Body of pancreas (tissue), 4 donors: ENCODE data around the gene RPP40. TPM values are rescaled to one million over a fixed set of nuclear protein-coding genes. Genes with fewer than 3 reads are reported as not detected.

Experiments
- ATAC-seq: fragments of 150-250 bp; one replicate; pipeline ENCODE4 v1.9.1; 2016
- DNase-seq, 4 donors: peaks; one replicate each; pipeline ENCODE4 v3.0.0-alpha.2; 2019
- H3K27ac ChIP-seq, 4 donors: fragments of 200-600 bp; sonication (generic); 1 replicate in 3 of 4; 2 replicates in 1 of 4; pipeline versions ENCODE4 v1.5.1 to v1.6.1; 2016 to 2019; ENCODE audit warnings: mild to moderate bottlenecking in 1 of 4, mixed read lengths in 1 of 4, moderate library complexity in 1 of 4
- H3K27me3 ChIP-seq, 2 donors: fragments of 200-600 bp; sonication (generic); one replicate each; pipeline ENCODE4 v1.6.0; 2016; ENCODE audit warnings: mild to moderate bottlenecking in 1 of 2
- H3K36me3 ChIP-seq, 2 donors: fragments of 200-600 bp; sonication (generic); replicated peaks in 1 of 2; 2 replicates each; pipeline ENCODE4 v1.5.1; 2016; ENCODE audit warnings: low read depth in 2 of 2; ENCODE audit not compliant: insufficient read depth in 1 of 2
- H3K4me1 ChIP-seq: fragments of 200-600 bp; sonication (generic); one replicate; pipeline ENCODE4 v1.6.0; 2016
- H3K4me3 ChIP-seq, 2 donors: fragments of 200-600 bp; sonication (generic); 1 replicate in 1 of 2; 2 replicates in 1 of 2; pipeline ENCODE4 v1.5.1; 2016 to 2019
- H3K9me3 ChIP-seq, 3 donors: fragments of 200-600 bp; sonication (generic); 1 replicate in 2 of 3; 2 replicates in 1 of 3; pipeline ENCODE4 v1.5.1; 2016
- POLR2A ChIP-seq, 3 donors: fragments of 450-650 bp; IDR thresholded peaks; one replicate each; pipeline ENCODE4 v1.6.1; 2016; ENCODE audit warnings: antibody characterized with exemption in 3 of 3, mild to moderate bottlenecking in 2 of 3
- WGBS, 2 donors: methylation state at CpG; one replicate each; pipeline ENCODE4 v1.1.5; 2017; 5-methylcytosine and 5-hydroxymethylcytosine counted together
- intact Hi-C: fragments of 100-400 bp; cut with DNase I; formaldehyde crosslinking; loops from one replicate; pipeline ENCODE4 v1.15.1; 2023
- total RNA-seq, 2 donors: library from RNA; depleted of rRNA; stranded (reverse); fragments of >200 nt; gene quantifications; one replicate each; pipeline ENCODE4 v1.1.0, GENCODE V29; 2016
- TF ChIP-seq, protein P1 (sequence below), 7 experiments: fragments of 450-650 bp in 4 of 7; fragments of 200-600 bp in 3 of 7; sonication (generic) in 3 of 7; IDR thresholded peaks; one replicate each; pipeline ENCODE4 v1.5.1; 2016 to 2019; ENCODE audit warnings: antibody characterized with exemption in 7 of 7

RPP40 gene
- total RNA-seq, 2 donors from 2014 or later: 4.9 to 7.8 TPM

- H3K27ac ChIP-seq: no peak overlapping the region
- H3K9me3 ChIP-seq: no peaks in the 10 kb centered on the region
- H3K4me1 ChIP-seq: peaks cover 6% of the 10 kb centered on the region
- intact Hi-C loops: no loop called here
- no peak for DNase-seq
- ATAC-seq: no peak
- no peak overlapping the region for H3K4me3 ChIP-seq
- WGBS, 2 donors: 87 to 96% methylated on average over 5 to 8 of the region's 8 CpGs
- no peak for TF ChIP-seq POLR2A (IDR thresholded peaks at IDR 0.05)
- no peaks in the 10 kb centered on the region for H3K27me3 ChIP-seq
- H3K36me3 ChIP-seq: no peaks in the 10 kb centered on the region
Measured at GRCh38 chr6:5023923-5024322, 20.1 kb upstream of the RPP40 start.

GRCh38 chr6:5020142-5020541 lies 16.3 kb upstream of the RPP40 start:
- Histone ChIP-seq H3K4me1 (no peaks in the 10 kb centered on the region), H3K27ac (no peak overlapping the region), H3K4me3 (no peak overlapping the region), H3K9me3 (no peaks in the 10 kb centered on the region), H3K27me3 (no peaks in the 10 kb centered on the region), H3K36me3 (no peaks in the 10 kb centered on the region)
- TF ChIP-seq POLR2A (IDR thresholded peaks at IDR 0.05): no peak
- TF ChIP-seq, protein P1, sequence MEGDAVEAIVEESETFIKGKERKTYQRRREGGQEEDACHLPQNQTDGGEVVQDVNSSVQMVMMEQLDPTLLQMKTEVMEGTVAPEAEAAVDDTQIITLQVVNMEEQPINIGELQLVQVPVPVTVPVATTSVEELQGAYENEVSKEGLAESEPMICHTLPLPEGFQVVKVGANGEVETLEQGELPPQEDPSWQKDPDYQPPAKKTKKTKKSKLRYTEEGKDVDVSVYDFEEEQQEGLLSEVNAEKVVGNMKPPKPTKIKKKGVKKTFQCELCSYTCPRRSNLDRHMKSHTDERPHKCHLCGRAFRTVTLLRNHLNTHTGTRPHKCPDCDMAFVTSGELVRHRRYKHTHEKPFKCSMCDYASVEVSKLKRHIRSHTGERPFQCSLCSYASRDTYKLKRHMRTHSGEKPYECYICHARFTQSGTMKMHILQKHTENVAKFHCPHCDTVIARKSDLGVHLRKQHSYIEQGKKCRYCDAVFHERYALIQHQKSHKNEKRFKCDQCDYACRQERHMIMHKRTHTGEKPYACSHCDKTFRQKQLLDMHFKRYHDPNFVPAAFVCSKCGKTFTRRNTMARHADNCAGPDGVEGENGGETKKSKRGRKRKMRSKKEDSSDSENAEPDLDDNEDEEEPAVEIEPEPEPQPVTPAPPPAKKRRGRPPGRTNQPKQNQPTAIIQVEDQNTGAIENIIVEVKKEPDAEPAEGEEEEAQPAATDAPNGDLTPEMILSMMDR (IDR thresholded peaks at IDR 0.05): no peak
- DNase-seq (no peak), ATAC-seq (no peak)
- intact Hi-C loops: no loop called here
- 74 to 75% methylated on average over 7 to 8 of the region's 8 CpGs for WGBS, 2 donors

DNA sequence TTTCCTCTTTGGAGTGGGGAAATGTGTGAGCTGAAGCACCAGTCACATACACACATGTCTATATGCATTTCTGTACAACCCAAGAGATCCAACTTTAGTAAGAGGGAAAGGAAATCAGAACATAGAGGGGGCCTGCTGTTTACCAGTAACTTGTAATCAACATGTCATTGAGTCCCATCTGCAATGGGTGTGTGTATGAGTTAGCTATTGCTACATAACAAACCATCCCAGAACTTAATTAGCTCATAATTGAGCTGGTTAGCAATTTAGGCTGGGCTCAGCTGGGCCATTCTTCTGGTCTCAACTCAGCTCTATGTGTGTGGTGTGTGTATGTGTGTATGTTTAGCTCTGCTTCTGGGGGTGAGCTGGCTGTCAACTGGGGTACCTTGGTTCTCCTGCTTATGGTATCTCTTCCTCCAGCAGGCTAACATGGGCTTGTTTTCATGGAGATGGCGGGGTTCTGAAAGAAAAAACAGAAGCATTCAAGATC lies 10.3 kb upstream of the RPP40 start:
- 0% methylated on average over 1 of the region's 1 CpG for WGBS, 2 donors
- no peak overlapping the region for H3K4me3 ChIP-seq
- DNase-seq (no peak), ATAC-seq (no peak)
- H3K27me3 ChIP-seq: no peaks in the 10 kb centered on the region
- no peaks in the 10 kb centered on the region for H3K4me1 ChIP-seq
- intact Hi-C loops: no loop called here
- no peak for TF ChIP-seq POLR2A (IDR thresholded peaks at IDR 0.05)
- TF ChIP-seq, protein P1 (IDR thresholded peaks at IDR 0.05): no peak
- H3K36me3 ChIP-seq: no peaks in the 10 kb centered on the region
- no peaks in the 10 kb centered on the region for H3K9me3 ChIP-seq
- no peak overlapping the region for H3K27ac ChIP-seq

DNA sequence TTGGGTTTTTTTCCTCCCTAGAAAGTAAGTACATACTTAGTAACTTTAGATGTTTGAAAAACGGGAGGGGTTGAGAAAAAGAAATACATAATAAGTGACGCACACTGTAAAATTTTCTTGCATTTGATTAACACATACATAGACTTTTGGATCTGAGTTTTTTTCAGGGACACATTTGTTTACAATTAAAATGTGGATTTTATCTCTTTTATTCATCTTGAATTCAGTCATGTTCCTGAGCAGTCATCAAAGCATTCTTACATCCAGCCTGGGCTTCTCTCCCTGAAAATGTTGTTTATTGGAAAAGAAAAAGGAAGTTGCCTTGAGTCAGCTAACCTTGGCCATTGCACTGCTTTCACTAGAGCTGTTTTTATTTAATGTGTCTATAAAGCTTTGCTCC lies 8.7 kb upstream of the RPP40 start:
- Histone ChIP-seq H3K4me1 (no peaks in the 10 kb centered on the region), H3K36me3 (no peaks in the 10 kb centered on the region), H3K4me3 (no peak overlapping the region), H3K27ac (no peak overlapping the region), H3K27me3 (no peaks in the 10 kb centered on the region), H3K9me3 (no peaks in the 10 kb centered on the region)
- WGBS, 2 donors: 26 to 30% methylated on average over 2 of the region's 2 CpGs
- intact Hi-C loops: no loop called here
- DNase-seq (no peak), ATAC-seq (no peak)
- TF ChIP-seq POLR2A (IDR thresholded peaks at IDR 0.05): no peak
- TF ChIP-seq, protein P1 (IDR thresholded peaks at IDR 0.05): no peak

DNA sequence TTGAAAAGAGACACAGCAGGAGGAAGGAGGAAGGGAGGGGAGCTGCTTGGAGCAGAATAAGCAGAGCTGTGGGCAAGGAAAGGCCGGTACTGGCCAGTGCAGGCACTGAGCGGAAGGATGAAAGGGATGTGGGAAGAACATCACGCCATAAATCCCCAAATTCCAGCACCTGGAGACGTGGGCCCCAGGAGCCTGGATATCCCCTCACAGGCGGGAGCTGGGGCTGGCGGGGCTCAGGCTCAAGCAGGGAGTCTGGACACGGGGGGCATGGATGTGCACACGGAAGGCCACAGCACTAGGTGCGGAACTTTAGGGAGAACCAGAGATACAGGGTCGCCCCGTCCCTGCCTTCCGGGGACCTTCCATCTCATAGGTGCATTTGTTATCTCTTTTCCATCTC lies 7.5 kb upstream of the RPP40 start:
- TF ChIP-seq POLR2A (IDR thresholded peaks at IDR 0.05): no peak
- TF ChIP-seq, protein P1 (IDR thresholded peaks at IDR 0.05): no peak
- intact Hi-C loops: no loop called here
- H3K9me3 ChIP-seq: no peaks in the 10 kb centered on the region
- 70 to 81% methylated on average over 10 to 12 of the region's 12 CpGs for WGBS, 2 donors
- H3K27me3 ChIP-seq: no peaks in the 10 kb centered on the region
- H3K36me3 ChIP-seq: no peaks in the 10 kb centered on the region
- DNase-seq: no peak
- no peak overlapping the region for H3K27ac ChIP-seq
- ATAC-seq: no peak
- H3K4me3 ChIP-seq: no peak overlapping the region
- no peaks in the 10 kb centered on the region for H3K4me1 ChIP-seq
